Smooth muscle cell of the brain vasculature (primary cell): Measurements from ENCODE around the gene ROPN1B.
"Not testable (repeated sequence)": the region's sequence is repeated elsewhere in the genome, so short reads cannot be mapped to it uniquely, and the experiment has no call there.

Experiments
- DNase-seq: peaks from one replicate; pipeline ENCODE4 v3.0.0-alpha.2; 2012; ENCODE audit warnings: low read depth, low spot score

The ROPN1B gene

DNA sequence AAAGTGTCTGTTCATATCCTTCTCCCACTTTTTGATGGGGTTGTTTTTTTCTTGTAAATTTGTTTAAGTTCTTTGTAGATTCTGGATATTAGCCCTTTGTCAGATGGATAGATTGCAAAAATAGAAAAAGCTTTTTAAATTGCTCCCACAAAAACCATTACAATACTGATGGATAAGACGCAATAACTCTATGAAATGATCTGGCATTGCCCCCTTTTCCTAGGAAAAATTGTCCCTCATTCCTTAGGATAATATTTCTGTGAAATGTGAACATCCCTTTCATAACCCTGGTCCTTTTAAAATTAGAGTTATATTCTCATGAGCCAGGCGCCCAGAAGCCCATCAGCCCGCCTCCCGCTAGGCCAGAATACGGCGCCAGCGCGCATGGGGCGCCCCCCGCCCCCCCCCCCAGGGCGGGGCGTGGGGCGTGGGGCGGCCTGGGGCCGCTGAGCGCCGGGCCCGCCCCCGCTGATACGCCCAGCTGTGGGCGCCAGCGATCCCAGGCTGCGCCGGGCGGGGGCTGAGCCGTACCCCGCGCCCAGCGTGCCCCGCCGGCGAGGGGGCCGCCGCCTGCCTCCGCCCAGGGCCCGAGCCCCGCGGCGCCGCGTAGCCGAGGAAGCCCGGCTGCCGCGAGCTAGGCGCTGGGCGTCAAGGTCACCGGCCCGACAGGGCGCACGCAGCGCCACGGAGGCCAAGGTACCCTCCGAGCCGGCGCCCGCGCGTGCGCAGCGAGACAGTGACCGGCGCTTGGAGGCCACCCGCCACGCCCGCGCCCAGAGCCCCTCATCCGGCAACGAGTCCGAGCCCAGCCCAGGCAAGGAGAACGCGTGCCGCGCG is 11.1 kb upstream of the ROPN1B start:
- no peak for DNase-seq

- no peak for DNase-seq
Measured at GRCh38 chr3:125958511-125959316, 10.3 kb upstream of the ROPN1B start.

GRCh38 chr3:125959317-125960065 is 9.5 kb upstream of the ROPN1B start:
- DNase-seq: no peak

DNA sequence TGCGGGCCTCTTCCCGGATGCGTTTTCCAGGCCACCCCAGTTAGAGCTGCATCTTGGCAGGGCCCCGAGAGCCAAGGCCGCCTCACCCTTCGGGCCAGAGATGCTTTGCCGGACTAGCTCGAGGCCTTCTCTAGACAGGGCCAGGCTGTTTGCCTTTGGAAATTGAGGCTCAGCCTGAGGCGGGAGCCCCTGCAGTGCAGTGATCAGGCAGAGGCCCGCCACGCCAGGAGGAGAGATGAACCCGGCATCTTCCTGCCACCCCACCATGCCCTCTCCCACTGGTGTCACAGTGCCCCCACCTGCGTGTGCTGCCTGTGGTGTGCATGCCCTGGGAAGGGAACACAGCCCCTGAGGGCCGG is 8.9 kb upstream of the ROPN1B start:
- no peak for DNase-seq

- no peak for DNase-seq
Measured at GRCh38 chr3:125960456-125961288, 8.3 kb upstream of the ROPN1B start.

- DNase-seq: no peak
Measured at GRCh38 chr3:125961289-125961589, 7.7 kb upstream of the ROPN1B start.

DNA sequence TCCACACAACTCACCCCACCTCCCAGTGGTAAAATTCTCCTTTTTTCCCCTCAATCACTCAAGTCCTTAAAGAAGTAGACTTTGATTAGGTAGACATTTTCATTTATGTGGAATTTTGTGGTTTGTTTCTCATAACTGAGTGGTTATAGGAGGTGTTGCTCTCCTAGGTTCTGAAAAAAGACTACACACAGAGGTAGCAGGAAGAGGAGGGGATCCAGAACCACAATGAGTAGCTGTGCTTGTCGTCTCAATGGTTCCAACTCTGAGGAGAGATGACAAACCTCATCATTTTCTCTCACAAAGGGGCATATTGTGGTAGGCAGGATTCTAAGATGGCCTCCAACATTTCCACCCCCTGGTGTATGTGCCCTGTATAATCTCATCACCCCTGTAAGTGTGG is 5.1 kb upstream of the ROPN1B start:
- not testable (repeated sequence) for DNase-seq

DNA sequence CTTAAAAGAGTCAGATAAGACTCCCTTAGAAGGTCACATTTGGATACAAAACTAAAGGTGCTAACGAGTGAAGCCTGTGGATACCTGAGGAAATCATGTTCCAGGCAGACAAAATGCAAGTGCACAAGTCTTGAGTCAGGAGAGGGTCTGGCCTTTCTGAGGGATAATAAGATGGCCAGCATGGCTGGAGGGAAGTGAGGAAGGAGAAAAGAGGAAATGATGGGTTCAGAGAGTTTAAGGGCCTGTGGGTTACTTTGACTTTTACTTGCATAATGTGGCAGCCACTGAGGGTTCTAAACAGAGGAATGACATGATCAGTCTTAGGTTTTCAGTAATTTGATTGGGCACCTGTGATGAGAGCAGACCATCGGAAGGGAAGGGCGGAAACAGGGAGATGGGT is 3.5 kb upstream of the ROPN1B start:
- DNase-seq: no peak

- no peak for DNase-seq
Measured at GRCh38 chr3:125967156-125967555, 1.8 kb upstream of the ROPN1B start.

- DNase-seq: not testable (repeated sequence)
Measured at GRCh38 chr3:125968121-125968520, 857 bp upstream of the ROPN1B start.

GRCh38 chr3:125971997-125972944 is 3.3 kb downstream of the ROPN1B start:
- not testable (repeated sequence) for DNase-seq

DNA sequence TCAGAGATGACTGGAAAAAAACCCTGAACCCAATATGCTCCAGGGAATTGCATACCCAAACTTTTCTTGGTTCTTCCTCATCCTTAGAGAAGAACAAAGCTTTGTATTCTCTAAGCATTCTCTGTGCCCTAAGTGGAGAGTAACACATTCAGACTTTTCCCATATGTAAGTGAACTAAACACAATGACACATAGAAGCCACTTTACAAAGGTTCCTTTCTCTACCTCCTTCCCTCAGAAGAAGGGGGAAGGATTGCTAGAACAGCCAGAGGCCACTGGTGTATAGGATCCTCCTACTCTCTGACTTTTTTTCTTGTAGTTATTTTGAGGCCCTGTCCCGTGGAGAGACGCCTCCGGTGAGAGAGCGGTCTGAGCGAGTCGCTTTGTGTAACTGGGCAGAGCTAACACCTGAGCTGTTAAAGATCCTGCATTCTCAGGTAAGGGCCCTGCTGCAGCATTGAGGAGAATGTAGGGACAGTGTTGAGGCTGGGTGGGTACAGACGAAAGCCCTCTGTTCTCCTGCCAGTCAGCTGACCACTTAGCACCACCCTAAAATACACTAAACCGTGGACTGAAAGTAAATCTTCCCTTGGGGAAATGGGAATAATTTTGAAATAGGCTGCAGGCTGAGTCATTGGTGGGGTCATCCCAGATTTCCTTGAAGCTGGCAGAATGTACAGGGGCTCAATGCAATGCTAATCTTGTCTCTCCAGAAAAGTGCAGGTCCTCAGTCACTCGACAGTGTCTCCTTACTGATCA is 6.4 kb downstream of the ROPN1B start:
- not testable (repeated sequence) for DNase-seq

GRCh38 chr3:125976003-125976390 is 7.0 kb downstream of the ROPN1B start:
- not testable (repeated sequence) for DNase-seq

DNA sequence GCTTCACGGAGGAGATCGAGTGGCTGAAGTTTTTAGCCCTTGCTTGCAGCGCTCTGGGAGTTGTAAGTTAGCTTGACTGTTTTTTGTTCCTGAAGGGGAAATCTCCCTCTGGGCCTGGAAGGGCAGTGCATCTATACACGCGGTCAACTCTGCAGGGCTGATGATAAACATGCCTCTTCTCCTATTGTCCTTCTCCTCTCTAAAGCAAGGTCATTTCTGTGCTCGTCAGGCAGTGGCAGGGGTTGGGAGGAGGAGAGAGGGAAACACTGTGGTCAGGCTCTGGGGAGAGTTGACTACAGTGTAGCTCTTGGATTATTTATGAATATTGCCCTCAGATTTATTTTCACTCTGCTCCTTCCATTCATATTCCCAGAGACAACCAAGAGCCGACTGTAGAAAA is 8.1 kb downstream of the ROPN1B start:
- not testable (repeated sequence) for DNase-seq

DNA sequence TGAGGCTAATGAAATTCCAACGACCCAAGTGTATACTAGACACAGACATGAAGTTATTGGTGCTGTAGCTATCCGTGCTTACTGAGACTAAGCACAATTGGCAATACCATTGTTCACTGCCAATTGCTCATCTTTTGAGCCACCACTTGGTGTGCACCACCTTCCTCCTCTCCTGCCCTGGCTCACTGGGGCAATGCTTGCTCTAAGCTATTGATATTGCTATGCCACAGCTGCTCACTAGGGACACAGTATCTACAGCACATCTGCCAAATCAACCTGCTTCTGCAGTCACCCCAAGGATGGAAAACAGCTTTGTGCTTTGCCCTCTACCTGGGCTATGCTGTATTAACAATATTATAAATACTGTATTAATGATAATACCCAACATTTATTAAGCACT is 16.0 kb downstream of the ROPN1B start:
- DNase-seq: not testable (repeated sequence)

DNA sequence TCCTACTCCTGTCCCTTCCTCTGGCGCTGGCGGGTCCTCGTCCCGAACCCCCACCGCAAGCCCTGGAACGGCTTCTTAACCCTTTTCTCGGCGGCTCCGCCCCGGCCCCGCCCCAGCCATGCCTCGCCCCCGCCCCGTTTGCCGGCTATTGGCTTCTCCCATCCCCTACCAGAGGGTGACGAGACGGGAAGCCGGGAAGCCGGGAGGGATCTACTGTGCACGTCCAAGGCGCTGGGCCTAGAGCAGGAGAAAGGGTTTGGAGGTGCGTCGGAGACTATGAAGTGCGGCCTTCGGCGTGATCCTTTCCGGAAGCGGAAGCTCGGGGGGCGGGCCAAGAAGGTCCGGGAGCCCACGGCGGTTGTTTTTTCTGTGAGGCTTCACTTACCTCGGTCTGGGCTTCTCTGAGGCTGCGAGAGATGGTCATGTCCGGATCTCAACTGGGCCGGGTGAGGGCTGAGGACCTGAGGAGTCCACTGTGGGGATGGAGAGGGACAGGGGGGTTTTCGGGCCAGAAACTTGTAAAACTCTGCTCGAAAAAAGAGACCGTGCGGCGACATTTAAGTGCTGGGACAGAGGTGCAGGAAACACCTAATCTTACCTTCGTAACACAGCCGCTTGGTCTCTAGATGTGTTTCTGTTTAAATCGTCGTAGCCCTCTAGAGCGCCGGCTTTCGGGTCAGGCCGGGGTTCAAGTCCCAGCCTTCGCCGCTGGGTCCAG is 21.4 kb downstream of the ROPN1B start:
- DNase-seq: peak; percentile 28

DNA sequence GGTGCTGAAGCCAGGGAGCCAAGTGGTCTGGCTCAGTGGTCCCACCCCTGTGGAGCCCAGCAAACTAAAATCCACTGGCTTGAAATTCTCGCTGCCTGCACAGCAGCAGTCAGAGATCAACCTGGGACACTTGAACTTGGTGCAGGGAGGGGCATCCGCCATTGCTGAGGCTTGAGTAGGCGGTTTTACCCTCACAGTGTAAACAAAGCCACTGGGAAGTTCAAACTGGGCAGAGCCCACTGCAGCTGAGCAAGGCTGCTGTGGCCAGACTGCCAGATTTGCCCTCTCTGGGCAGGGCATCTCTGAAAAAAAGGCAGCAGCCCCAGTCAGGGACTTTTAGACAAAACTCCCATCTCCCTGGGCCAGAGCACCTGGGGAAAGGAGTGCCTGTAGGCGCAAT is 27.8 kb downstream of the ROPN1B start:
- DNase-seq: not testable (repeated sequence)

GRCh38 chr3:126002189-126002588 is 33.2 kb downstream of the ROPN1B start:
- DNase-seq: no peak
